HCT116 (cell line): ENCODE results near the gene SELPLG. TPM values are rescaled to one million over a fixed set of nuclear protein-coding genes. Genes with fewer than 3 reads are reported as not detected.

Experiments
- ATAC-seq: fragments of 200-7000 bp; cut with Tn5 transposase; 2 replicates; pipeline ENCODE4 v1.9.1; 2020; ENCODE audit warnings: mild to moderate bottlenecking, moderate library complexity
- BruUV-seq: library from RNA; stranded (reverse); fragments of 400-500 nt; replicated peaks from 2 replicates; lab custom pipeline; 2021; lab: Mats Ljungman, UMichigan
- CTCF ChIA-PET: fragments of 300-600 bp; sonication (Branson Sonifier 250); formaldehyde crosslinking; loops from one replicate; lab custom pipeline; 2021; ENCODE audit warnings: antibody characterized with exemption; lab: Charles Lee
- POLR2A ChIA-PET: fragments of 300-600, 350-600 bp; sonication (Branson Sonifier 250); formaldehyde crosslinking; loops from one replicate; lab custom pipeline; 2021; ENCODE audit warnings: antibody characterized with exemption; lab: Charles Lee
- RAD21 ChIA-PET, 2 experiments: fragments of 300-600 bp; sonication (Branson Sonifier 250); formaldehyde crosslinking; loops; one replicate each; lab custom pipeline; 2023; ENCODE audit warnings: low total read pairs in 2 of 2; ENCODE audit not compliant: uncharacterized antibody in 2 of 2, unreplicated experiment in 2 of 2, low non-redundant PET in 1 of 2; lab: Charles Lee
- DNase-seq: peaks from one replicate; pipeline ENCODE4 v3.0.0-alpha.2; 2010; ENCODE audit warnings: low read depth, low spot score
- H2AFZ ChIP-seq: fragments of 200-600 bp; shearing (Covaris generic), sonication (generic); 2 replicates; pipeline ENCODE4 v1.6.1; 2017; ENCODE audit warnings: low read depth, mixed run types, mixed read lengths, antibody characterized with exemption, low read length; ENCODE audit not compliant: poor library complexity, severe bottlenecking
- H3K27ac ChIP-seq: 2 replicates; pipeline ENCODE4 v1.5.1; 2012; ENCODE audit warnings: low read depth, low read length
- H3K27me3 ChIP-seq: fragments of 200-600 bp; sonication (generic); 2 replicates; pipeline ENCODE4 v1.6.1; 2016; ENCODE audit warnings: mixed run types, low read length, mixed read lengths; ENCODE audit not compliant: insufficient read depth
- H3K36me3 ChIP-seq, 2 experiments: fragments of 200-500 bp in 1 of 2; fragments of 200-600 bp in 1 of 2; sonication (Bioruptor generic) in 1 of 2; sonication (generic) in 1 of 2; 2 replicates each; pipeline versions ENCODE4 v1.5.1 to v1.6.1; 2014 to 2016; ENCODE audit warnings: low read length in 2 of 2, inconsistent platforms in 1 of 2, mixed read lengths in 1 of 2, mixed run types in 1 of 2; ENCODE audit not compliant: insufficient read depth in 2 of 2, control insufficient read depth in 1 of 2
- H3K4me1 ChIP-seq, 2 experiments: fragments of 200-600 bp in 1 of 2; sonication (generic) in 1 of 2; 2 replicates each; pipeline versions ENCODE4 v1.5.1 to v1.6.1; 2012 to 2017; ENCODE audit warnings: low read length in 2 of 2, inconsistent platforms in 1 of 2, mild to moderate bottlenecking in 1 of 2, mixed read lengths in 1 of 2, mixed run types in 1 of 2, moderate library complexity in 1 of 2; ENCODE audit not compliant: insufficient read depth in 2 of 2, control insufficient read depth in 1 of 2
- H3K4me2 ChIP-seq: fragments of 200-600 bp; sonication (generic); 2 replicates; pipeline ENCODE4 v1.6.1; 2017; ENCODE audit warnings: mixed run types, low read length, mixed read lengths
- H3K4me3 ChIP-seq, 2 experiments: fragments of 200-600 bp in 1 of 2; sonication (generic) in 1 of 2; replicated peaks in 1 of 2; 2 replicates each; pipeline ENCODE4 v1.5.1; 2011 to 2016; ENCODE audit warnings: low read length in 2 of 2, control low read depth in 1 of 2, low read depth in 1 of 2, mild to moderate bottlenecking in 1 of 2, mixed read lengths in 1 of 2, mixed run types in 1 of 2
- H3K79me2 ChIP-seq: fragments of 200-600 bp; sonication (generic); 2 replicates; pipeline ENCODE4 v1.6.1; 2017; ENCODE audit warnings: mild to moderate bottlenecking, mixed run types, low read length, moderate library complexity, mixed read lengths; ENCODE audit not compliant: insufficient read depth
- H3K9ac ChIP-seq: fragments of 200-600 bp; sonication (generic); 2 replicates; pipeline ENCODE4 v1.6.1; 2016; ENCODE audit warnings: low read length, mixed read lengths
- H3K9me2 ChIP-seq: fragments of 200-600 bp; sonication (generic), shearing (Covaris generic); 2 replicates; pipeline ENCODE4 v1.6.1; 2017; ENCODE audit warnings: mixed run types, mild to moderate bottlenecking, moderate library complexity; ENCODE audit not compliant: insufficient read depth
- H3K9me3 ChIP-seq, 2 experiments: fragments of 200-500 bp in 1 of 2; fragments of 200-600 bp in 1 of 2; sonication (Bioruptor generic) in 1 of 2; sonication (generic) in 1 of 2; 2 replicates each; pipeline ENCODE4 v1.6.1; 2014 to 2017; ENCODE audit warnings: low read length in 2 of 2, mixed read lengths in 2 of 2, inconsistent platforms in 1 of 2, low read depth in 1 of 2, mild to moderate bottlenecking in 1 of 2, mixed run types in 1 of 2, moderate library complexity in 1 of 2; ENCODE audit not compliant: control insufficient read depth in 1 of 2, insufficient read depth in 1 of 2
- H4K20me1 ChIP-seq: fragments of 200-600 bp; sonication (generic), shearing (Covaris generic); 2 replicates; pipeline ENCODE4 v1.6.1; 2017; ENCODE audit warnings: mixed run types, mild to moderate bottlenecking, moderate library complexity; ENCODE audit not compliant: insufficient read depth
- CEBPB ChIP-seq: IDR thresholded peaks from 2 replicates; pipeline ENCODE4 v1.6.1; 2012; ENCODE audit warnings: low read depth
- EGR1 ChIP-seq: IDR thresholded peaks from 2 replicates; pipeline ENCODE4 v1.6.1; 2012; ENCODE audit warnings: low read depth
- EZH2 ChIP-seq: fragments of 200-600 bp; sonication (generic); IDR thresholded peaks from 2 replicates; pipeline ENCODE4 v1.6.1; 2017; ENCODE audit warnings: antibody characterized with exemption, mixed run types
- EZH2phosphoT487 ChIP-seq: fragments of 200-600 bp; IDR thresholded peaks from 2 replicates; pipeline ENCODE4 v1.6.1; 2018; ENCODE audit warnings: antibody characterized with exemption, borderline replicate concordance
- JUND ChIP-seq: IDR thresholded peaks from 2 replicates; pipeline ENCODE4 v1.6.1; 2012
- POLR2AphosphoS5 ChIP-seq: IDR thresholded peaks from 2 replicates; pipeline ENCODE4 v1.6.1; 2011; ENCODE audit warnings: mild to moderate bottlenecking, low read depth, low read length, moderate library complexity
- RAD21 ChIP-seq: IDR thresholded peaks from 2 replicates; pipeline ENCODE4 v1.6.1; 2012; ENCODE audit warnings: low read depth, mild to moderate bottlenecking
- SIN3A ChIP-seq: IDR thresholded peaks from 2 replicates; pipeline ENCODE4 v1.6.1; 2012; ENCODE audit warnings: low read depth
- TCF7L2 ChIP-seq: IDR thresholded peaks from 2 replicates; pipeline ENCODE4 v1.7.0; 2011; ENCODE audit warnings: borderline replicate concordance, inconsistent platforms; ENCODE audit not compliant: insufficient read depth, insufficient read length; ENCODE audit errors: extremely low read depth
- YY1 ChIP-seq: IDR thresholded peaks from 2 replicates; pipeline ENCODE4 v1.6.1; 2011; ENCODE audit warnings: low read length, low read depth, moderate library complexity, mild to moderate bottlenecking; ENCODE audit not compliant: insufficient replicate concordance; ENCODE audit errors: extremely low read depth
- ZFX ChIP-seq: fragments of 450-650 bp; IDR thresholded peaks from 2 replicates; pipeline ENCODE4 v1.6.1; 2017
- intact Hi-C: fragments of 100-400 bp; cut with micrococcal nuclease; formaldehyde crosslinking; loops from 2 replicates; pipeline ENCODE4 v1.10.0; 2022
- total RNA-seq: library from RNA; stranded (reverse); gene quantifications from one replicate; pipeline ENCODE4 v1.2.1, GENCODE V29; 2021; ENCODE audit not compliant: unreplicated experiment
- TF ChIP-seq, protein P1 (sequence below), 3 experiments: fragments of 200-600 bp in 1 of 3; sonication (generic) in 1 of 3; IDR thresholded peaks in 2 of 3; conservative IDR thresholded peaks in 1 of 3; 2 replicates each; pipeline ENCODE4 v1.5.1; 2012 to 2017; ENCODE audit warnings: low read depth in 2 of 3, low read length in 2 of 3, antibody characterized with exemption in 1 of 3, borderline replicate concordance in 1 of 3, control low read depth in 1 of 3, mild to moderate bottlenecking in 1 of 3, mixed read lengths in 1 of 3, mixed run types in 1 of 3, moderate library complexity in 1 of 3; ENCODE audit not compliant: insufficient read depth in 1 of 3
- TF ChIP-seq, protein P2 (sequence below): IDR thresholded peaks from 2 replicates; pipeline ENCODE4 v1.6.1; 2012; ENCODE audit warnings: low read depth

Gene SELPLG
- total RNA-seq, 1 experiment from 2014 or later: 1.2 TPM

DNA sequence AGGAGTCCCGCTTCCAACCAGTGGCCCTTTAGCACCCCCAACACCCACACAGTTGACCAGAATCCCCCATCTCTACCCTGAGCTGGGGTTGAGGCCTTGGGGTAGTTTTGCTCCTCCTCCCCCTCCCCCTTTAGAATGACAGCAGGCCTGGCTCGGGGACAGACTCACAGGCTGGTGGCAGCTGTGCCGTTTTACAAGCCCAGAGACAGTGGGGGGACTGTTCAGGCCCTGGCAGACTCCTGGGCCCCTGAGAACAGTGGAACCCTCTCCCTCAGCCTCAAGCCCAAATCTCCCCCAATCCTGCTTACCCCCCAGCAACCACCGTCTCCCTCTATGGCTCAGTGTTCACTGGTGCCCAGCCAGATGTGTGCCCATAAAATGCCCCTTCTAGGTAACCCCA, 45.9 kb downstream of the SELPLG start:
- Histone ChIP-seq H3K4me3 (no peak overlapping the region), H2AFZ (no peak overlapping the region), H3K79me2 (no peaks in the 10 kb centered on the region), H3K4me2 (no peak overlapping the region), H3K9me2 (no peaks in the 10 kb centered on the region), H3K9me3 (no peaks in the 10 kb centered on the region), H3K27me3 (no peaks in the 10 kb centered on the region), H3K36me3 (no peaks in the 10 kb centered on the region), H4K20me1 (no peaks in the 10 kb centered on the region), H3K4me1 (no peaks in the 10 kb centered on the region), H3K9ac (no peak overlapping the region), H3K27ac (no peak overlapping the region)
- intact Hi-C loops: no loop called here
- ChIA-PET RAD21 (no interaction called here), POLR2A (no interaction called here), CTCF (no interaction called here)
- no TSS peak for BruUV-seq
- no peak for DNase-seq
- ATAC-seq: no peak
- TF ChIP-seq CEBPB (no peak), EGR1 (no peak), JUND (no peak), POLR2AphosphoS5 (no peak), EZH2 (no peak), ZFX (no peak), TCF7L2 (no peak), EZH2phosphoT487 (no peak), SIN3A (no peak), RAD21 (no peak), YY1 (no peak)
- TF ChIP-seq, protein P1, sequence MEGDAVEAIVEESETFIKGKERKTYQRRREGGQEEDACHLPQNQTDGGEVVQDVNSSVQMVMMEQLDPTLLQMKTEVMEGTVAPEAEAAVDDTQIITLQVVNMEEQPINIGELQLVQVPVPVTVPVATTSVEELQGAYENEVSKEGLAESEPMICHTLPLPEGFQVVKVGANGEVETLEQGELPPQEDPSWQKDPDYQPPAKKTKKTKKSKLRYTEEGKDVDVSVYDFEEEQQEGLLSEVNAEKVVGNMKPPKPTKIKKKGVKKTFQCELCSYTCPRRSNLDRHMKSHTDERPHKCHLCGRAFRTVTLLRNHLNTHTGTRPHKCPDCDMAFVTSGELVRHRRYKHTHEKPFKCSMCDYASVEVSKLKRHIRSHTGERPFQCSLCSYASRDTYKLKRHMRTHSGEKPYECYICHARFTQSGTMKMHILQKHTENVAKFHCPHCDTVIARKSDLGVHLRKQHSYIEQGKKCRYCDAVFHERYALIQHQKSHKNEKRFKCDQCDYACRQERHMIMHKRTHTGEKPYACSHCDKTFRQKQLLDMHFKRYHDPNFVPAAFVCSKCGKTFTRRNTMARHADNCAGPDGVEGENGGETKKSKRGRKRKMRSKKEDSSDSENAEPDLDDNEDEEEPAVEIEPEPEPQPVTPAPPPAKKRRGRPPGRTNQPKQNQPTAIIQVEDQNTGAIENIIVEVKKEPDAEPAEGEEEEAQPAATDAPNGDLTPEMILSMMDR (IDR thresholded peaks at IDR 0.05 in 2 of 3, conservative IDR thresholded peaks at IDR 0.05 in 1 of 3; ENCODE audit: borderline replicate concordance in 1 of 3, insufficient read depth in 1 of 3, low read depth in 2 of 3, low read length in 2 of 3): no peak
- TF ChIP-seq, protein P2, sequence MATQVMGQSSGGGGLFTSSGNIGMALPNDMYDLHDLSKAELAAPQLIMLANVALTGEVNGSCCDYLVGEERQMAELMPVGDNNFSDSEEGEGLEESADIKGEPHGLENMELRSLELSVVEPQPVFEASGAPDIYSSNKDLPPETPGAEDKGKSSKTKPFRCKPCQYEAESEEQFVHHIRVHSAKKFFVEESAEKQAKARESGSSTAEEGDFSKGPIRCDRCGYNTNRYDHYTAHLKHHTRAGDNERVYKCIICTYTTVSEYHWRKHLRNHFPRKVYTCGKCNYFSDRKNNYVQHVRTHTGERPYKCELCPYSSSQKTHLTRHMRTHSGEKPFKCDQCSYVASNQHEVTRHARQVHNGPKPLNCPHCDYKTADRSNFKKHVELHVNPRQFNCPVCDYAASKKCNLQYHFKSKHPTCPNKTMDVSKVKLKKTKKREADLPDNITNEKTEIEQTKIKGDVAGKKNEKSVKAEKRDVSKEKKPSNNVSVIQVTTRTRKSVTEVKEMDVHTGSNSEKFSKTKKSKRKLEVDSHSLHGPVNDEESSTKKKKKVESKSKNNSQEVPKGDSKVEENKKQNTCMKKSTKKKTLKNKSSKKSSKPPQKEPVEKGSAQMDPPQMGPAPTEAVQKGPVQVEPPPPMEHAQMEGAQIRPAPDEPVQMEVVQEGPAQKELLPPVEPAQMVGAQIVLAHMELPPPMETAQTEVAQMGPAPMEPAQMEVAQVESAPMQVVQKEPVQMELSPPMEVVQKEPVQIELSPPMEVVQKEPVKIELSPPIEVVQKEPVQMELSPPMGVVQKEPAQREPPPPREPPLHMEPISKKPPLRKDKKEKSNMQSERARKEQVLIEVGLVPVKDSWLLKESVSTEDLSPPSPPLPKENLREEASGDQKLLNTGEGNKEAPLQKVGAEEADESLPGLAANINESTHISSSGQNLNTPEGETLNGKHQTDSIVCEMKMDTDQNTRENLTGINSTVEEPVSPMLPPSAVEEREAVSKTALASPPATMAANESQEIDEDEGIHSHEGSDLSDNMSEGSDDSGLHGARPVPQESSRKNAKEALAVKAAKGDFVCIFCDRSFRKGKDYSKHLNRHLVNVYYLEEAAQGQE: no peak
